ENCODE results near the gene LRTM2.

LRTM2 gene

GRCh38 chr12:1827826-1828805 lies 7.8 kb downstream of the LRTM2 start:
- Mint-ChIP-seq H3K27ac (no peak overlapping the region), H3K9me3 (no peaks in the 10 kb centered on the region), H3K4me1 (ENCODE audit: low read depth) (no peaks in the 10 kb centered on the region), H3K27me3 (ENCODE audit: low read depth) (peaks cover 20% of the 10 kb centered on the region), H3K4me3 (no peak overlapping the region), H3K36me3 (ENCODE audit: low read depth) (no peaks in the 10 kb centered on the region)

DNA sequence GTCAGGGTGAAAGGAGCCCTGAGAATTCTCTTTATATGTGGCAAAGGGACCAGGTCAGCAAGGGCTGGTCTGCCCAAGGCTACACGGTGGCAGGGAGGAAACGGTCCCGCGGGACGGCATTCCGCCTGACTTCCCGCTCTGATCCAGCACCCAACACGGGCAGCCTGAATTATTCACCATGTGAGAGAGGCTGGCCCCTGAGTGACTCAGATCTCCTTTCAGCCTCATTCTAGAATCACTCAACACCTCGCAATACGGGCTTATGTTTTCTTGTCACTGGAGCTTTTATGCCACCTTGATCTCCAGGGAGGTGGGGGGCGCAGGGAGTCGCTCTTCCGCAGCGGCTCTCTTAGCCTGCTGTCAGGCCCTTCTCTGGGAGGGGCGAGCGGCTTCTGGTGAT lies 8.5 kb downstream of the LRTM2 start:
- Mint-ChIP-seq H3K27ac (no peak overlapping the region), H3K4me1 (ENCODE audit: low read depth) (no peaks in the 10 kb centered on the region), H3K4me3 (no peak overlapping the region), H3K9me3 (no peaks in the 10 kb centered on the region), H3K27me3 (ENCODE audit: low read depth) (peaks cover 20% of the 10 kb centered on the region), H3K36me3 (ENCODE audit: low read depth) (no peaks in the 10 kb centered on the region)

DNA sequence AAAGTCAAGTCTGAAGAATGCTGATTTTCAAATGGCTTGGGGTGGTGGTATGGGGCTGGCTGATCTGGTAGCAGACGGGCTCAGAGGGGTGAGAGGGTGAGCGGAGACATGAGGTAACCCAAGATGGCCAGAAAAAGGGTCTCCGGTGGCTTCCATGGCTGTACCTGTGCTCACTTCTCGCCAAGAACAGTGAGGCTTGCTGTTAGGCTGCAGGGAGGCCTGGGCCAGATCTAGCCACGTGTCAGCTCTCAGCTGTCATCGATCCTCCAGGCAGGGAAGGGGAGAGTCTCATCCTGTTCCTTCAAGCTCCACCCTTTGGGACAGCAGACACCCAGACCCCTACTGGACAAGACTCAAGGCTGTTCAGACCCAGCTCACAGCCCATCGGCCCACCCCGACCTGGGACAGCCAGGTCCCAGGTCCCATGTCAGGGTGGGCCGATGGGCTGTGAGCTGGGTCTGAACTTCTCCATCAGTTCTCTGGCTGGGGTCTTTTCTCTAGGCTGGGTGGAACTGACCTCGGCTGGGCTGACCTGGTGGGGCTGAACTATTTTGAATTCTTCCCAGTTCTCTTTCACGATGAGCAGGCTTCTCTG lies 9.0 kb downstream of the LRTM2 start:
- H3K27ac Mint-ChIP-seq, result no peak overlapping the region
- no peak overlapping the region for H3K4me3 Mint-ChIP-seq

GRCh38 chr12:1830401-1830845 lies 10.1 kb downstream of the LRTM2 start:
- Mint-ChIP-seq H3K4me3 (no peak overlapping the region), H3K4me1 (ENCODE audit: low read depth) (no peaks in the 10 kb centered on the region), H3K27ac (no peak overlapping the region), H3K9me3 (no peaks in the 10 kb centered on the region), H3K27me3 (ENCODE audit: low read depth) (peaks cover 20% of the 10 kb centered on the region), H3K36me3 (ENCODE audit: low read depth) (no peaks in the 10 kb centered on the region)

More for the DNA sequence above, 9.0 kb downstream of the LRTM2 start:
- H3K27me3 Mint-ChIP-seq (ENCODE audit: low read depth), result peaks cover 20% of the 10 kb centered on the region
- H3K9me3 Mint-ChIP-seq, result no peaks in the 10 kb centered on the region
- no peaks in the 10 kb centered on the region for H3K4me1 Mint-ChIP-seq (ENCODE audit: low read depth)
- H3K36me3 Mint-ChIP-seq (ENCODE audit: low read depth), result no peaks in the 10 kb centered on the region

GRCh38 chr12:1830981-1831963 lies 10.9 kb downstream of the LRTM2 start:
- H3K27ac Mint-ChIP-seq, result no peak overlapping the region
- no peaks in the 10 kb centered on the region for H3K36me3 Mint-ChIP-seq (ENCODE audit: low read depth)

GRCh38 chr12:1832801-1833595 lies 12.6 kb downstream of the LRTM2 start:
- no peaks in the 10 kb centered on the region for H3K36me3 Mint-ChIP-seq (ENCODE audit: low read depth)

More at GRCh38 chr12:1830981-1831963, 10.9 kb downstream of the LRTM2 start:
- Mint-ChIP-seq H3K4me3 (no peak overlapping the region), H3K4me1 (ENCODE audit: low read depth) (no peaks in the 10 kb centered on the region), H3K9me3 (no peaks in the 10 kb centered on the region), H3K27me3 (ENCODE audit: low read depth) (peaks cover 20% of the 10 kb centered on the region)

GRCh38 chr12:1833596-1834028 lies 13.2 kb downstream of the LRTM2 start:
- H3K27ac Mint-ChIP-seq, result no peak overlapping the region
- no peak overlapping the region for H3K4me3 Mint-ChIP-seq
- H3K27me3 Mint-ChIP-seq (ENCODE audit: low read depth), result peaks cover 20% of the 10 kb centered on the region
- no peaks in the 10 kb centered on the region for H3K36me3 Mint-ChIP-seq (ENCODE audit: low read depth)
- no peaks in the 10 kb centered on the region for H3K4me1 Mint-ChIP-seq (ENCODE audit: low read depth)
- H3K9me3 Mint-ChIP-seq, result no peaks in the 10 kb centered on the region

More at GRCh38 chr12:1832801-1833595, 12.6 kb downstream of the LRTM2 start:
- H3K4me1 Mint-ChIP-seq (ENCODE audit: low read depth), result no peaks in the 10 kb centered on the region
- no peak overlapping the region for H3K4me3 Mint-ChIP-seq
- no peak overlapping the region for H3K27ac Mint-ChIP-seq
- H3K9me3 Mint-ChIP-seq, result no peaks in the 10 kb centered on the region
- H3K27me3 Mint-ChIP-seq (ENCODE audit: low read depth), result peaks cover 20% of the 10 kb centered on the region

GRCh38 chr12:1834186-1834925 lies 14.0 kb downstream of the LRTM2 start:
- Mint-ChIP-seq H3K4me1 (ENCODE audit: low read depth) (no peaks in the 10 kb centered on the region), H3K36me3 (ENCODE audit: low read depth) (no peaks in the 10 kb centered on the region), H3K27me3 (ENCODE audit: low read depth) (peaks cover 20% of the 10 kb centered on the region), H3K4me3 (no peak overlapping the region), H3K9me3 (no peaks in the 10 kb centered on the region), H3K27ac (no peak overlapping the region)

- Mint-ChIP-seq H3K4me3 (no peak overlapping the region), H3K36me3 (ENCODE audit: low read depth) (no peaks in the 10 kb centered on the region), H3K27ac (no peak overlapping the region), H3K9me3 (no peaks in the 10 kb centered on the region), H3K27me3 (ENCODE audit: low read depth) (peaks cover 18% of the 10 kb centered on the region), H3K4me1 (ENCODE audit: low read depth) (no peaks in the 10 kb centered on the region)
Measured at GRCh38 chr12:1835211-1836131, 15.1 kb downstream of the LRTM2 start.

GRCh38 chr12:1836241-1836803 lies 16.0 kb downstream of the LRTM2 start:
- H3K27ac Mint-ChIP-seq, result no peak overlapping the region
- H3K4me1 Mint-ChIP-seq (ENCODE audit: low read depth), result no peaks in the 10 kb centered on the region
- peaks cover 10% of the 10 kb centered on the region for H3K27me3 Mint-ChIP-seq (ENCODE audit: low read depth)
- H3K9me3 Mint-ChIP-seq, result no peaks in the 10 kb centered on the region
- H3K36me3 Mint-ChIP-seq (ENCODE audit: low read depth), result no peaks in the 10 kb centered on the region
- no peak overlapping the region for H3K4me3 Mint-ChIP-seq

DNA sequence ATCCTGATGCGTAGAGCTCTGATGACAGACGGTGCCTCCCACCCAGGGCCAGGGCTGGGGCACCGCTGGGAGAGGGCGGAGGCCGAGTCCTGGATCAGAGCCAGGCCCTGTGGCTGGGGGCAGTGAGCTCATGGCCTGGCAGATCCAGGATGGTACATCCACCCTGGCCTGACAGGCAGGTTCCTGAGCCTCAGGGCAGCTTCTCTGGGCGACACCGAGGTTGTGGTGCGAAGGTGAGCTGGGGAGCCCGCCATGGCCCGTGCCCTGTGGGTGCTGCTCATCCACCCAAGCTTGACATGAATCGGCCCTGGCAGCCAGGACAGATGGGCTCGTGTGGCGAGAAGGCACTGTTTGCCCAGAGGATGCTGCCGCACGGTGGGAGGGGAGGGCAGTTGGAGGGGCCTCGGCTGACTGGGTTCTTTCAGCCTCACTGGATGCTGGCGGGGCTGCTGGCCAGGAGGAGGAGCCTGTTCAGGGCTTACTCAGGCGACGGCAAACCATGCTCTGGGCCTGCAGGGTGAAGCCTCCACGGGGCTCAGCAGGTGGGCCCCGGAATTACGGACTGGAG lies 16.6 kb downstream of the LRTM2 start:
- no peak overlapping the region for H3K4me3 Mint-ChIP-seq
- no peaks in the 10 kb centered on the region for H3K9me3 Mint-ChIP-seq
- no peak overlapping the region for H3K27ac Mint-ChIP-seq
- peaks cover 7% of the 10 kb centered on the region for H3K27me3 Mint-ChIP-seq (ENCODE audit: low read depth)
- no peaks in the 10 kb centered on the region for H3K4me1 Mint-ChIP-seq (ENCODE audit: low read depth)
- no peaks in the 10 kb centered on the region for H3K36me3 Mint-ChIP-seq (ENCODE audit: low read depth)

Measured in T-helper 1 cell treated with Interleukin-12 subunit alpha and Interleukin-12 subunit beta and Interleukin-4 antibody, amounts not matched to agents 30 μg/mL and 1 μg/mL, for 36 hours (primary cell).